GM12891 (cell line): ENCODE results near the gene ERO1A.

Experiments
- PAX5 ChIP-seq: IDR thresholded peaks from 2 replicates; pipeline ENCODE4 v1.6.1; 2011; ENCODE audit warnings: low read length, moderate library complexity, mild to moderate bottlenecking; ENCODE audit not compliant: insufficient read depth, severe bottlenecking
- POLR2A ChIP-seq: IDR thresholded peaks from 2 replicates; pipeline ENCODE4 v1.6.1; 2011; ENCODE audit warnings: low read depth, low read length, control low read depth
- POLR2AphosphoS5 ChIP-seq: IDR thresholded peaks from 2 replicates; pipeline ENCODE4 v1.6.1; 2011; ENCODE audit warnings: low read depth, low read length, control low read depth
- POU2F2 ChIP-seq: IDR thresholded peaks from 2 replicates; pipeline ENCODE4 v1.6.1; 2011; ENCODE audit warnings: low read depth, mild to moderate bottlenecking, control low read depth, low read length, moderate library complexity
- SPI1 ChIP-seq: IDR thresholded peaks from 2 replicates; pipeline ENCODE4 v1.6.1; 2011; ENCODE audit warnings: low read depth, low read length, control low read depth
- TAF1 ChIP-seq: IDR thresholded peaks from 2 replicates; pipeline ENCODE4 v1.6.1; 2011; ENCODE audit warnings: low read depth, low read length, control low read depth

DNA sequence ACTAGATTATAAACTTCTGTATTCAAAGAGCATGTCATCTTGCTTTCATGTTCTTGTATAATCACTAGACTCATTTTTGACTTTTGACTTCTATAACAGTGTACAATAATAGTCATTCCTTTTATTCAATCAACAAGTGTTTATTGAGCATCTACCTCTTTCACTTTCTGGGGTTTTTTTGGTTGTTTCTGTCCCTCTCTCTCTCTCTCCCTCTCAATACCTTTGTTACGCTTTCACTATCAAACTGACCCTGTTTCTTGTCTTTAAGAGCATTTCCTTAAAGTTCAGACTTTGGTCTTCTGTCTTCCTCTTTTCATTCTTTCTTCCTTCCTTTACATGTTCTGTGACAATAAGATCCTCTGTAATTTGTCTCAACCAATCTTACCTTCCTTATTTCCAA lies 93.2 kb downstream of the ERO1A start:
- no peak for TF ChIP-seq POLR2A
- no peak for TF ChIP-seq PAX5
- no peak for TF ChIP-seq POU2F2
- no peak for TF ChIP-seq POLR2AphosphoS5
- TF ChIP-seq TAF1 = no peak
- TF ChIP-seq SPI1 = no peak; the same call in 1 of the 2 replicates
